Muscle of leg (tissue), 11 donors: ENCODE results near the gene MTUS2. TPM values are rescaled to one million over a fixed set of nuclear protein-coding genes. Genes with fewer than 3 reads are reported as not detected.

Experiments used
- DNase-seq: peaks from one replicate; pipeline ENCODE4 v3.0.0; 2013
- H3K27ac ChIP-seq: one replicate; pipeline ENCODE4 v1.5.1; 2013; ENCODE audit warnings: mild to moderate bottlenecking, low read length, control low read depth
- H3K27me3 ChIP-seq: one replicate; pipeline ENCODE4 v1.6.1; 2013; ENCODE audit warnings: low read length; ENCODE audit not compliant: control insufficient read depth, insufficient read depth
- H3K36me3 ChIP-seq: one replicate; pipeline ENCODE4 v1.6.1; 2013; ENCODE audit warnings: low read length; ENCODE audit not compliant: control insufficient read depth, insufficient read depth
- H3K4me1 ChIP-seq: one replicate; pipeline ENCODE4 v1.6.1; 2013; ENCODE audit warnings: low read length; ENCODE audit not compliant: control insufficient read depth, insufficient read depth
- H3K4me3 ChIP-seq: one replicate; pipeline ENCODE4 v1.5.1; 2013; ENCODE audit warnings: low read length, control low read depth
- H3K9me3 ChIP-seq: replicated peaks from 2 replicates; pipeline ENCODE4 v1.6.1; 2013; ENCODE audit warnings: low read depth, low read length; ENCODE audit not compliant: control insufficient read depth
- WGBS: methylation state at CpG from one replicate; pipeline ENCODE4 v1.1.5; 2013; ENCODE audit warnings: missing lambda C conversion rate; ENCODE audit not compliant: insufficient coverage; 5-methylcytosine and 5-hydroxymethylcytosine counted together
- polyA plus RNA-seq, 8 donors: library from polyadenylated mRNA; unstranded; fragments of 120-200 nt; gene quantifications; one replicate each; pipeline versions ENCODE4 v1.2.1 to v1.2.3, GENCODE V29; 2013; ENCODE audit warnings: inconsistent platforms in 1 of 8, low replicate concordance in 1 of 8; ENCODE audit not compliant: insufficient read length in 8 of 8, insufficient read depth in 1 of 8
- total RNA-seq: library from RNA; stranded (reverse); fragments of 120-200 nt; gene quantifications from one replicate; pipeline ENCODE4 v1.2.4, GENCODE V29; 2013

MTUS2 gene
- total and polyA plus RNA-seq, 9 donors = 11.3 to 29.5 (median 21.7) TPM

- Histone ChIP-seq H3K27ac (no peak overlapping the region), H3K36me3 (peaks cover 4% of the 10 kb centered on the region), H3K4me1 (no peaks in the 10 kb centered on the region), H3K27me3 (peaks cover 2% of the 10 kb centered on the region), H3K9me3 (no peaks in the 10 kb centered on the region), H3K4me3 (no peak overlapping the region)
- DNase-seq = no peak
- WGBS = 93% methylated on average over 2 of the region's 14 CpGs
Observed at GRCh38 chr13:29489650-29490560, 669.8 kb downstream of the MTUS2 start.

GRCh38 chr13:29490561-29490885, 670.4 kb downstream of the MTUS2 start:
- peaks cover 2% of the 10 kb centered on the region for H3K36me3 ChIP-seq
- no peak for DNase-seq
- peaks cover 2% of the 10 kb centered on the region for H3K27me3 ChIP-seq
- no peaks in the 10 kb centered on the region for H3K9me3 ChIP-seq
- H3K27ac ChIP-seq = no peak overlapping the region
- WGBS = 84% methylated on average over 9 of the region's 9 CpGs
- no peaks in the 10 kb centered on the region for H3K4me1 ChIP-seq
- H3K4me3 ChIP-seq = no peak overlapping the region

- WGBS = 50% methylated on average over 2 of the region's 2 CpGs
- Histone ChIP-seq H3K4me1 (peaks cover 4% of the 10 kb centered on the region), H3K4me3 (no peak overlapping the region), H3K36me3 (peaks cover 2% of the 10 kb centered on the region), H3K9me3 (no peaks in the 10 kb centered on the region), H3K27ac (no peak overlapping the region), H3K27me3 (peaks cover 5% of the 10 kb centered on the region)
- DNase-seq = no peak
Observed at GRCh38 chr13:29491248-29491647, 671.1 kb downstream of the MTUS2 start.

- WGBS = no CpG with 5 or more reads among the region's 4 CpGs
- H3K4me3 ChIP-seq = no peak overlapping the region
- DNase-seq = no peak
- H3K4me1 ChIP-seq = peaks cover 27% of the 10 kb centered on the region
- peaks cover 4% of the 10 kb centered on the region for H3K27me3 ChIP-seq
- H3K9me3 ChIP-seq = no peaks in the 10 kb centered on the region
- peaks cover 2% of the 10 kb centered on the region for H3K36me3 ChIP-seq
- no peak overlapping the region for H3K27ac ChIP-seq
Observed at GRCh38 chr13:29493796-29494195, 673.7 kb downstream of the MTUS2 start.

GRCh38 chr13:29494520-29494919, 674.4 kb downstream of the MTUS2 start:
- WGBS = 88% methylated on average over 7 of the region's 8 CpGs
- H3K36me3 ChIP-seq = peaks cover 2% of the 10 kb centered on the region

GRCh38 chr13:29496241-29496712, 676.1 kb downstream of the MTUS2 start:
- DNase-seq = no peak
- Histone ChIP-seq H3K4me3 (no peak overlapping the region), H3K36me3 (peaks cover 2% of the 10 kb centered on the region), H3K4me1 (peaks cover 49% of the 10 kb centered on the region), H3K27me3 (peaks cover 6% of the 10 kb centered on the region), H3K9me3 (no peaks in the 10 kb centered on the region), H3K27ac (no peak overlapping the region)
- WGBS = 57% methylated on average over 9 of the region's 9 CpGs

More at GRCh38 chr13:29494520-29494919, 674.4 kb downstream of the MTUS2 start:
- no peak overlapping the region for H3K27ac ChIP-seq
- no peaks in the 10 kb centered on the region for H3K9me3 ChIP-seq
- H3K27me3 ChIP-seq = peaks cover 4% of the 10 kb centered on the region
- DNase-seq = no peak
- H3K4me1 ChIP-seq = peaks cover 34% of the 10 kb centered on the region
- no peak overlapping the region for H3K4me3 ChIP-seq

- WGBS = 16% methylated on average over 14 of the region's 15 CpGs
- H3K27ac ChIP-seq = peak overlapping the region; percentile 54
- peaks cover 52% of the 10 kb centered on the region for H3K4me1 ChIP-seq
- H3K9me3 ChIP-seq = no peaks in the 10 kb centered on the region
- H3K27me3 ChIP-seq = peaks cover 6% of the 10 kb centered on the region
- H3K4me3 ChIP-seq = no peak overlapping the region
- DNase-seq = peak; percentile 96
- H3K36me3 ChIP-seq = peaks cover 7% of the 10 kb centered on the region
Observed at GRCh38 chr13:29497137-29497654, 677.1 kb downstream of the MTUS2 start.

GRCh38 chr13:29498426-29499040, 678.4 kb downstream of the MTUS2 start:
- H3K27me3 ChIP-seq = peaks cover 10% of the 10 kb centered on the region
- H3K4me3 ChIP-seq = no peak overlapping the region
- no peaks in the 10 kb centered on the region for H3K9me3 ChIP-seq
- no peak overlapping the region for H3K27ac ChIP-seq
- DNase-seq = no peak
- WGBS = 92% methylated on average over 13 of the region's 13 CpGs
- H3K4me1 ChIP-seq = peaks cover 54% of the 10 kb centered on the region
- peaks cover 7% of the 10 kb centered on the region for H3K36me3 ChIP-seq

- H3K9me3 ChIP-seq = no peaks in the 10 kb centered on the region
- no peak overlapping the region for H3K27ac ChIP-seq
- peaks cover 54% of the 10 kb centered on the region for H3K4me1 ChIP-seq
- peak; percentile 41 for DNase-seq
- 76% methylated on average over 5 of the region's 7 CpGs for WGBS
- peaks cover 10% of the 10 kb centered on the region for H3K27me3 ChIP-seq
- H3K4me3 ChIP-seq = no peak overlapping the region
- peaks cover 11% of the 10 kb centered on the region for H3K36me3 ChIP-seq
Observed at GRCh38 chr13:29499506-29500165, 679.5 kb downstream of the MTUS2 start.

GRCh38 chr13:29500386-29500785, 680.2 kb downstream of the MTUS2 start:
- H3K27me3 ChIP-seq = peaks cover 10% of the 10 kb centered on the region
- H3K4me3 ChIP-seq = no peak overlapping the region
- H3K27ac ChIP-seq = no peak overlapping the region
- peaks cover 14% of the 10 kb centered on the region for H3K36me3 ChIP-seq
- no peak for DNase-seq
- 37% methylated on average over 3 of the region's 7 CpGs for WGBS
- H3K4me1 ChIP-seq = peaks cover 55% of the 10 kb centered on the region
- H3K9me3 ChIP-seq = no peaks in the 10 kb centered on the region
